Stimulated activated CD4-positive, alpha-beta T cell treated with anti-CD3 and anti-CD28 coated beads, TNF-alpha, amount 100 ng/mL, for 48 hours (primary cell): Measurements from ENCODE around the gene DAPK2.
"Not testable (repeated sequence)": the region's sequence is repeated elsewhere in the genome, so short reads cannot be mapped to it uniquely, and the experiment has no call there.

Source experiments
- DNase-seq, 3 donors: peaks; one replicate each; pipeline ENCODE4 v3.0.0-alpha.2; 2020; ENCODE audit warnings: low read depth in 3 of 3

DAPK2 gene

GRCh38 chr15:63915209-63915872, 130.9 kb downstream of the DAPK2 start:
- no peak for DNase-seq

DNA sequence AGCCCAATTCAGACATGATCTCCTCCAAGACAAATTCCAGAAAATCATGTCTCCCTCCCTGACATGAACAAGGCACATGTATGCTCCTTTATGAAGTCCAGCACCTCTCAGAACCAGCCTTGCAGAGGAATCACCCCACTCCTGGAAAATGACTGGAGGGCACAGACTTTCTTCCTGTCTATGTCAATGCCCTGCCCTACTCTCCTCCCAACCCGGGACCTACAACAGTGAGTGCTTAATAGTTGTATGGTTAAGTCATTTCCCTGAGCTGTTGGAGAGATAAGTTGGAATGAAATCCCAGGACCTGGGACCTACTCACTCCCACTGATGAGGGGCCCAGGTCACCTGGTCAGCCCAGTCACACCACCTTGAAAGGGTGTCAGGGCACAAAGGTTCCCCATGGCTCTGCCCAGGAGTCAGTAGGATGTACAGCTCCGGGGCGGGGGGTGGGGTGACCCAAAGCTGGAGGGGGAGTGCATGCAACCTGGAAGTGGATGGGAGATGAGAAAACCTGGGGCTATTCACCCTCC, 132.4 kb downstream of the DAPK2 start:
- DNase-seq = no peak

GRCh38 chr15:63913336-63913735, 132.9 kb downstream of the DAPK2 start:
- no peak for DNase-seq

GRCh38 chr15:63912061-63912615, 134.1 kb downstream of the DAPK2 start:
- DNase-seq = no peak

- DNase-seq = no peak
Observed at GRCh38 chr15:63911160-63911559, 135.1 kb downstream of the DAPK2 start.

DNA sequence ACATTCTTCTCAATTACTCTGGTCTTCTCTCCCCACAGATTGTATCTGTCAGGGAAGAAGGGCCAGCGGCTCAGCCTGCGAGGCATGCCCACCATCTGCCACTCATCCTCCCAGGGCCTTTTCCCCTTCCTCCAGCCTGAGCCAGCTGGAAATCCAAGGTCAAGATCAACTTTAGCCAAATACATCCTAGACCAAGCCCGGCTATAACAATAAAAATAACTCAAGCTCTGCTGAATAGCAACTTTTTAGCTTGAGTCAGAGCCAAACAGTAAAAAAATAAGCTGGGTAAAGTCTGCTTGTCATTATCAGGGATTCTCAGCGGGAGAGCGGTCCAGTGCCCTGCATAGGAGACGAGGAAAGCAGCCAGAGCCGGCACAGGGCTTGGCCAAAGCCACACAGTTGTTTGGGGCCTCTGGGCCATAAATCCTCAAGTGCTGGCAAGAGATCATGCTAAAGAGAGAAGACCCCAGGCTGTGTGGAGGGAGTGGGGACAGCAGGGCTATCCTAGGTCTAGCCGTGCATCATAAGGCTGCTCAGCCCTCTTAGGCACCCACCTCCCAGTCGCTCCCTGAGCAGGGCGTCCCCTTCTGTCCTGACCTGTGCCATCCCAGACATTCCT, 136.4 kb downstream of the DAPK2 start:
- DNase-seq = no peak

GRCh38 chr15:63908991-63909390, 137.3 kb downstream of the DAPK2 start:
- no peak for DNase-seq

- no peak for DNase-seq
Observed at GRCh38 chr15:63908281-63908680, 138.0 kb downstream of the DAPK2 start.

GRCh38 chr15:63907521-63907920, 138.8 kb downstream of the DAPK2 start:
- DNase-seq = no peak

DNA sequence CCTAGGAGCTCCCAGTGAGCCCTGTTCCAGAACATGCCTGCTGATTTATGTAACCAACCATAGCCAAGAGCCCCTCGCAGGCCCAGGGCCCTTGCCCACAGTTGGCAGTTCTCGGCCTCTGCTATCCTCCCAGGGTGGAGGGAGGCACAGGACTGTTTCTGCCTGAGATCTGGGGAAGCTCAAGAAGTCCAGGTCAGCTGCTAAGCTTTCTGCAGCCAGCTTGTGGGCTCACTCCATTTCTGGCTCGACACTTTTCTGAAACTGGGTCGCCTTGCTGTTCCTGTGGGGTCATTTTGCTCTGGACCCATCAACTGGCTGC, 140.1 kb downstream of the DAPK2 start:
- DNase-seq = no peak

DNA sequence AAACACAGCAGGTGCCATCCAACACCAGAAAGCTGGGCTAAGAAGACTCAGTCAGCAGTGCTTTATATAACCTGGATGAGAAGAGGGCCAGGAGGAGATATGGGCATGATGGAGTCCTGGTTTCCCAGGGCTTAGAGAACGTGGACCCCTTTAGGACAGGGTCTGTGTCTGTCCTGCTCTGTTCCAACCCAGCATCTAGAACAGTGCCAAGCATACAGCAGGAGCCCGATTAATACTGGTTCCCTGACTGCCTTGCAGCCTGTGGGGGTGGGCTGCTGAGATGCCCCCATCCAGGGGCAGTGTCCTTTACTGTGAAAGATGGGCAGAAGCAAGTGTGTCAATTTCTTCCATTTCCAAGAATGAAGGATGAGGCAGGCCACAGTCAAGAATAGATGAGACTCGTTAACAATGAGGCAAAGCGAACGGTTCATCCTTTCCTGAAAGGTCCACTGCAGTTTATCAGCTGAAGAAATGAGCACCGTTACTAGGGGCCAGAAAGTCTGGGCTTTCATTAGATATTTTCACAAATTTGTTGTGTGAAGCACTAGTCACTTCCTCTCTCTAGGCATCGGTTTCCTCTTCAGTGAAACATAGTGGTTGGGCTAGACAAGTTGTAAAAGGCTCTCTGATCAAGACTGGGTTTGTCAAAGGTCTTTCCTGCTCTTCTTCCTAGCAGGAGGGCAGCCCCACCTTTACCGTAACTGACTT, 140.6 kb downstream of the DAPK2 start:
- no peak for DNase-seq

DNA sequence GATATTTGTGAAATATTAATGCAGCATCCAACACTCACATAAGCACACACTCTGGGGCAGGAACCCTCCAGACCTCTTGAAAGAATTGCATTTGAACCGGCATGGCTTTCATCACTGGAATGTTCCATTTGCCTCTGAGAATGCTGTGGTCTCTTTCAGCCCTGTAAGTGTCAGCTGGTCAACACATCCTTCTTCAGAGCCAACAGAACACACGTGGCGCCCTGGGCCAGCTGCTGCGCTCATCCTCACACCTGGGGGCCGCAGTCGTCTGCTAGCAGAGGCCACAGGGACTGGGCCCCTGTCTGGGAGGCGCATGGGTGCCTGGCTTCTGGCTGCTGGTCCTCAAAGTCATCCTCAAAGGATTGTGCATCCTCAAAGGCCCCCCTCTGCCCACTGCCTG, 141.2 kb downstream of the DAPK2 start:
- no peak for DNase-seq

- no peak for DNase-seq
Observed at GRCh38 chr15:63904042-63904441, 142.2 kb downstream of the DAPK2 start.

DNA sequence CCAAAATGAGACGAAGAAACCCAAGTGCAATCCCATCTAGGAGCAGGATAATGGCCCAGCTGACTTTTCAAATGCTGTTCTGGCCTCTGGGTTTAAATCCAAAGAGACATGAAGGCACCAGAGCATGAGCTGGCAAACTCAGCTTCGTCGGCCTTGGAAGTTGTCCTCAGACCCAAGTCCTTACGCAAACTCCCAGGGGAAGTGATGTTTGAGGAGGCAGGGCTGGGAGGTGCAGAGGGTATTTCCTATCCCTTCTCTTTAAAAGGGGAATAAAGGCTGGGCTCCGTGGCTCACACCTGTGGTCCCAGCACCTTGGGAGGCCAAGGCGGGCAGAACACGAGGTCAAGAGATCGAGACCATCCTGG, 143.6 kb downstream of the DAPK2 start:
- no peak for DNase-seq

DNA sequence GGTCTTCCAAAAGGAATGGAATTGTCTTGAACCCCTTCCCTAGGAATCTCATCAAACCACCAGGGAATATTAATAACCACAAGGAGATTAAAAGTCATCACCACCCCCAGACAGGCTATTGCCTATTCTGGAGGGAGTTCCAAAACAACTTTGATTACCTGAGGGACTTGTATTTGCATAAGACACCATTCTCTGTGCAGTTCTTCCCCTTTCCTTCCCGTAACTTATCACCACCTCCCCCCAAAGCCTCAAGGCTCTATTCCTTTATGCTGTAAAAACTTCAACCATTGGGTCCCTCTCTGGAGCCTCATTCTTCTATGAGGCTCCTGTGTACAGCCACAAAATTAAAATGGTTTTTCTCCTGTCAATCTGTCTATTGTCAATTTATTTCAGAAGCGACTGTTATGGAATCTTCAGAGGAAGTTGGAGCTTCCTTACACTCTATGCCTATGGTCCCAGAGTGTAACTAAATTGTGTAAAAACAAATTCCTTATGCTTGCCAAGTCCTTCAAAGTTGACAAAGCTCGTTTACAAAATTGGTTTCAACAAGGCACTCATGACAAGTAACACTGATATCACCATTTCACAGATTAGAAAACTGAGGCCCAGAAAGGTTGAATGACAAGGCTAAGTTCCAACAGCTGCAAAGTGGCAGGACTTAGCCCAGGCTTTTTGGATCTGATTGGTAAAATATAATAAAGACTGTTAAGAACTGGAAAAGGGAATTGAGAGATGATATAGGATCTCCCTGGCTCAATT, 144.2 kb downstream of the DAPK2 start:
- DNase-seq = no peak

DNA sequence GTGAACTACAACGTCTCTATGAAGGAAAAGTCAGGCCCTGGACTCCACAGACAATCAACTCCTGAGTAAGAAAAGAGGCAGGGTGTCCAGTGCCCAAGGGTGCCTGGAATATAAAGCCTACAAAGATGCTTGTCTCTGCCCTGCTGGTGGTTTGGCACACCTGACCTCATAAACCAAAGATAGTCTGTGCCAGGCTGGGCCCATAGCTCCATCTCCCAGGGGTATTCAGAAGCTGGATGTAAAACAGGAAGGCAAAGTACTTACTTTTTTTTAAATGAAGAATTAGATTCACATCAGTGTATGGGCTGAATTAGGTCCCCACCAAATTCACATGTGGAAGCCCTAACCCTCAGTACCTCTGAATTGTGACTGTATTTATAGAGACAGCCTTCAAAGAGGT, 146.0 kb downstream of the DAPK2 start:
- no peak for DNase-seq

DNA sequence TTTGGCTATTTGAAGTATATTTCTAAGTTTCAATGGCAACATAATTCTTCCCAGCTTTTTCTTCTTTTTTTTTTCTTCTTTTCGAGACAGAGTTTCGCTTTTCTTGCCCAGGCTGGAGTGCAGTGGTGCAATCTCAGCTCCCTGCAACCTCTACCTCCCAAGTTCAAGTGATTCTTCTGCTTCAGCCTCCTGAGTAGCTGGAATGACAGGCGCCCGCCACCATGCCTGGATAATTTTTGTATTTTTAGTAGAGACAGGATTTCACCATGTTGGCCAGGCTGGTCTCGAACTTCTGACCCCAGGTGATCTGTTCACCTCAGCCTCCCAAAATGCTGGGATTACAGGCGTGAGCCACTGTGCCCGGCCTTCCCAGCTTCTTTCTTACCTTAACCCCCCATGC, 146.7 kb downstream of the DAPK2 start:
- not testable (repeated sequence) for DNase-seq

GRCh38 chr15:63899193-63899592, 147.1 kb downstream of the DAPK2 start:
- no peak for DNase-seq

- DNase-seq = no peak
Observed at GRCh38 chr15:63896336-63897115, 149.8 kb downstream of the DAPK2 start.

DNA sequence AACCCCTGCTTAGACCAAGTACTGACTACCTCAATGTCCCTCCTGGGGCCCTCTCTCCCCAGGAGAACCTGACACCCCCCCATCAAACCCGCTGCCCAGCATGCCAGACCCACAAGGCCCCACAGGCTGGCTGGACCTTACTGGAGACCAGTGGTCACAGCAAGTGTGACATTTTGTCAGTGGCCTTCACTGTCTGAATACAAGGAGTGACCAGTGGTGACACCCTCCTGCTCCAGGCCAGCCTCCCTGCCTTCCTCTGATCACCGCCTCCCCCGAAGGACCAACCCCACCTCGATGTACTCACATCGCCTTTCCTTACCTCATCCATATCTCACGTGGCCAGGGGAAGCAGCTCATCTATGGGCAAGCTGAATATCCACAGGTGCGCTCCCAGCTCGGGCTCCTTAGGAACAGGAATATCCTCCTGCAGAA, 150.5 kb downstream of the DAPK2 start:
- DNase-seq = no peak

- no peak for DNase-seq
Observed at GRCh38 chr15:63895194-63895593, 151.1 kb downstream of the DAPK2 start.

GRCh38 chr15:63894662-63894949, 151.7 kb downstream of the DAPK2 start:
- DNase-seq = no peak
